Activated T-helper 1 cell treated with anti-CD3 and anti-CD28 coated beads, Interleukin-12 subunit alpha, Interleukin-12 subunit beta, Interleukin-2, Interleukin-4 antibody, amounts not matched to agents 30 ng/mL and 10 ng/mL and 1 ng/mL, durations not matched to agents 14 hours and 24 hours and 36 hours (primary cell): ENCODE results near the gene NT5DC4. TPM values are rescaled to one million over a fixed set of nuclear protein-coding genes. Genes with fewer than 3 reads are reported as not detected.

Experiments
- DNase-seq: peaks from one replicate; pipeline ENCODE4 v3.0.0; 2021; ENCODE audit warnings: low spot score
- H3K27ac Mint-ChIP-seq: one replicate; pipeline ENCODE4 v1.8.0; 2021; ENCODE audit warnings: mild to moderate bottlenecking, mixed read lengths
- H3K27me3 Mint-ChIP-seq: one replicate; pipeline ENCODE4 v1.8.0; 2022; ENCODE audit warnings: mild to moderate bottlenecking, moderate library complexity, mixed read lengths; ENCODE audit not compliant: insufficient read depth
- H3K36me3 Mint-ChIP-seq: one replicate; pipeline ENCODE4 v1.8.0; 2021; ENCODE audit warnings: low read depth, mixed read lengths
- H3K4me1 Mint-ChIP-seq: one replicate; pipeline ENCODE4 v1.8.0; 2021; ENCODE audit warnings: low read depth, mixed read lengths
- H3K4me3 Mint-ChIP-seq: one replicate; pipeline ENCODE4 v1.8.0; 2021; ENCODE audit warnings: mild to moderate bottlenecking, moderate library complexity, mixed read lengths
- H3K9me3 Mint-ChIP-seq: one replicate; pipeline ENCODE4 v1.8.0; 2021; ENCODE audit warnings: mixed read lengths
- intact Hi-C: fragments of 100-400 bp; cut with micrococcal nuclease; formaldehyde crosslinking; loops from one replicate; pipeline ENCODE4 v1.15.1; 2024
- total RNA-seq: library from RNA; stranded (reverse); gene quantifications from 2 replicates; pipeline ENCODE4 v1.2.3, GENCODE V29; 2022

The NT5DC4 gene
- total RNA-seq, 1 donor from 2014 or later = not detected

GRCh38 chr2:112688086-112688880 lies 32.5 kb upstream of the NT5DC4 start:
- no peaks in the 10 kb centered on the region for H3K9me3 Mint-ChIP-seq
- intact Hi-C loops = no loop called here
- no peak for DNase-seq

GRCh38 chr2:112690853-112691401 lies 29.9 kb upstream of the NT5DC4 start:
- no peaks in the 10 kb centered on the region for H3K36me3 Mint-ChIP-seq
- H3K4me1 Mint-ChIP-seq = peaks cover 32% of the 10 kb centered on the region
- no peaks in the 10 kb centered on the region for H3K27me3 Mint-ChIP-seq
- DNase-seq = peak; percentile 53
- intact Hi-C loops = loop anchor here (1.0 kb wide), 3 partner anchors 35 to 91 kb away; no protein-coding TSS in a partner anchor
- H3K9me3 Mint-ChIP-seq = no peaks in the 10 kb centered on the region
- peak overlapping the region; percentile 20 for H3K4me3 Mint-ChIP-seq
- H3K27ac Mint-ChIP-seq = peak overlapping the region; percentile 72

More at GRCh38 chr2:112688086-112688880, 32.5 kb upstream of the NT5DC4 start:
- Mint-ChIP-seq H3K4me3 (no peak overlapping the region), H3K27ac (no peak overlapping the region), H3K27me3 (peaks cover 3% of the 10 kb centered on the region), H3K36me3 (no peaks in the 10 kb centered on the region), H3K4me1 (peaks cover 50% of the 10 kb centered on the region)

GRCh38 chr2:112691881-112692281 lies 28.9 kb upstream of the NT5DC4 start:
- Mint-ChIP-seq H3K27ac (peak overlapping the region; percentile 53), H3K36me3 (no peaks in the 10 kb centered on the region), H3K4me1 (peaks cover 32% of the 10 kb centered on the region), H3K9me3 (no peaks in the 10 kb centered on the region), H3K4me3 (peak overlapping the region; percentile 41), H3K27me3 (no peaks in the 10 kb centered on the region)
- intact Hi-C loops = loop anchor here (1.0 to 2.0 kb wide), 8 partner anchors 8 to 92 kb away; partner anchors contain the start of genes CKAP2L and SLC20A1
- DNase-seq = no peak

DNA sequence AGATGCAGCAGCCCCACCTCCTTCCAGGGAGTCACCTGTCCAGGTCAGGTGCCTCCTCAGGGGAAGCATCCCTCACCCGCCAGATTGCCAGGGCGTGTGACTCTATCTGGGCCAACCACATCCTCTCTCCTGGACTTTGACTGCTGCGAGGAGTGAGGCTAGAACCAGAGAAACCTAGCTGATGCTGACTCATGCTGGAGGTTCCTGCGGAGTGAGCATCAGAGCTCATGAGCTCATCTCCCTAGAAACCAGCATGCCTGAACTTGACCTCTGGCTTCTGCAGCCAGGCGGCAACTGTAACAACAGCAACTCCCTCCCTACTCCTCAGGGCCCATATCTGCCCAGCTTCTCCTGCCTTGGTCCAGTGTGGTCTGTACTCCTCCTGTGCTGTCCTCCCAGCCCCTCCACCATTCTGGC lies 28.3 kb upstream of the NT5DC4 start:
- H3K9me3 Mint-ChIP-seq = no peaks in the 10 kb centered on the region
- no peaks in the 10 kb centered on the region for H3K36me3 Mint-ChIP-seq
- intact Hi-C loops = loop anchor here (1.0 to 2.0 kb wide), 5 partner anchors 8 to 72 kb away; partner anchors contain the start of genes CKAP2L and SLC20A1
- peaks cover 32% of the 10 kb centered on the region for H3K4me1 Mint-ChIP-seq
- H3K27me3 Mint-ChIP-seq = no peaks in the 10 kb centered on the region
- H3K27ac Mint-ChIP-seq = peak overlapping the region; percentile 89
- peak overlapping the region; percentile 47 for H3K4me3 Mint-ChIP-seq
- peak; percentile 73 for DNase-seq

DNA sequence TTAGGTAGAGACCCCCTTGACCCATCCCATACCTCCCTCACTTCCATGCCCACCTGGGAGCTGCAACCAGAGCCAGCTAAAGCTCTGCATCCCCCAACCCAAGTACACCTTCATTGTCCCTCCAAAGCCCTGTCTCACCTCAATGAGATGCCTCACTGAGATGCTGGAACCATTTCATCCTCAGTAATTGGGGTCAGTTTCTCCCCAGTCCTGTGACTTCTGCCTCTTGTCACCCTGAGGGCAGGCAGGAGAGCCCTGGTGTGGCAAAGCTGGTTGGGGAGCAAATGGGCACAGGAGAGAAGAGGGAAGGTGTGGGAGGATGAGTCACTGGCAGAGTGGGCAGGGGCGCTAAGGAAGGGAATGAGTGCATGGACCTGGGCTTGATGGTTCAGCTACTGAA lies 27.9 kb upstream of the NT5DC4 start:
- no peak for DNase-seq
- no peaks in the 10 kb centered on the region for H3K9me3 Mint-ChIP-seq
- no peaks in the 10 kb centered on the region for H3K36me3 Mint-ChIP-seq
- peak overlapping the region; percentile 47 for H3K4me3 Mint-ChIP-seq
- peaks cover 33% of the 10 kb centered on the region for H3K4me1 Mint-ChIP-seq
- H3K27me3 Mint-ChIP-seq = no peaks in the 10 kb centered on the region
- intact Hi-C loops = loop anchor here (1.0 to 2.0 kb wide), 5 partner anchors 7 to 72 kb away; partner anchors contain the start of genes CKAP2L and SLC20A1
- H3K27ac Mint-ChIP-seq = peak overlapping the region; percentile 89

- Mint-ChIP-seq H3K27ac (no peak overlapping the region), H3K4me1 (peaks cover 40% of the 10 kb centered on the region), H3K4me3 (no peak overlapping the region), H3K36me3 (no peaks in the 10 kb centered on the region), H3K27me3 (no peaks in the 10 kb centered on the region), H3K9me3 (no peaks in the 10 kb centered on the region)
- no peak for DNase-seq
- intact Hi-C loops = loop anchor here (2.0 kb wide), 1 partner anchor 71 kb away; the partner anchor contains the start of gene CKAP2L
Measured at GRCh38 chr2:112693596-112693995, 27.2 kb upstream of the NT5DC4 start.

DNA sequence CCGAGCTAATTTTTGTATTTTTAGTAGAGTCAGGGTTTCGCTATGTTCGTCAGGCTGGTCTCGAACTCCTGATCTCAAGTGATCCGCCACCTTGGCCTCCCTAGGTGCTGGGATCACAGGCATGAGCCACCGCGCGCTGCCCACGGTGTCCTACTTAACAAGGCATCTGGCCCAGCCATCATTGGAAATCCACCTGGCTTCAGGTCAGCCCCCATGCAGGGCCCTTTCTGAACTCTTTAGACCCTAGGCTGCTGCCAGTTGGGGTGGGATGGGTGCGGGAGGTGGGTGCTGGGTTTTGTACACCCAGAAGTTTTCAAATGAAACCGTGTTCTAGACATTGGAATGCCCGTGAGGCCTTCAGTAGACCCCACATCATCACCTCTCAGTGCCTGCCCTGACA lies 26.6 kb upstream of the NT5DC4 start:
- Mint-ChIP-seq H3K4me1 (peaks cover 41% of the 10 kb centered on the region), H3K9me3 (no peaks in the 10 kb centered on the region), H3K36me3 (no peaks in the 10 kb centered on the region), H3K27me3 (no peaks in the 10 kb centered on the region), H3K4me3 (no peak overlapping the region), H3K27ac (no peak overlapping the region)
- intact Hi-C loops = no loop called here
- no peak for DNase-seq

DNA sequence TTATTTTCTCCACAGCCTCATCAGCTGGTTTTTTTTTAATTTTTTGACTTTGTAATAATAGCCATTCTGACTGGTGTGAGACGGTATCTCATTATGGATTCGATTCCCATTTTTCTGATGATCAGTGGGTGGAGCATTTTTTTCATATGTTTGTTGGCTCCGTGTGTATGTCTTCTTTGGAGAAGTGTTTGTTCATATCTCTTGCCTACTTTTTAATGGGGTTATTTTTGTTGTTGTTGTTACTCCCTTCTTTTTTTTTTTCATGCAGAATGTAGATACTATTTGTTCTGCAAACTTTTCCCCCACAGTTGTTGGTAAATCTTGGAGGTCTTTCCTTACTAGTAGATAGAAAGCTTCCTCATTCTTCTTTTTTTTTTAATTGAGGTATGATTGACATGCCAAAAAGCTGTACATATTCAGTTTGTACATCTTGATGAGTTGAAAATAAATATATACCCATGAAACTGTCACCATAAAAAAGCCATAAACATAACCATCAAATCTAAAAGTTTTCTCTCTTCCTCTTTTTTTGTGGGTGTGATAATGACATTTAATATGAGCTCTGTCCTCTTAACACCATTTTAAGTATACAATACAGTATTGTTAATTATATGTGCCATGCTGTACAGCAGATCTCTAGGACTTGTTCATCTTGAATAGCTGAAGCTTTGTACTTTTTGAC lies 21.8 kb upstream of the NT5DC4 start:
- Mint-ChIP-seq H3K36me3 (no peaks in the 10 kb centered on the region), H3K9me3 (no peaks in the 10 kb centered on the region), H3K4me1 (peaks cover 31% of the 10 kb centered on the region), H3K27ac (no peak overlapping the region), H3K4me3 (no peak overlapping the region), H3K27me3 (no peaks in the 10 kb centered on the region)
- DNase-seq = no peak
- intact Hi-C loops = no loop called here

DNA sequence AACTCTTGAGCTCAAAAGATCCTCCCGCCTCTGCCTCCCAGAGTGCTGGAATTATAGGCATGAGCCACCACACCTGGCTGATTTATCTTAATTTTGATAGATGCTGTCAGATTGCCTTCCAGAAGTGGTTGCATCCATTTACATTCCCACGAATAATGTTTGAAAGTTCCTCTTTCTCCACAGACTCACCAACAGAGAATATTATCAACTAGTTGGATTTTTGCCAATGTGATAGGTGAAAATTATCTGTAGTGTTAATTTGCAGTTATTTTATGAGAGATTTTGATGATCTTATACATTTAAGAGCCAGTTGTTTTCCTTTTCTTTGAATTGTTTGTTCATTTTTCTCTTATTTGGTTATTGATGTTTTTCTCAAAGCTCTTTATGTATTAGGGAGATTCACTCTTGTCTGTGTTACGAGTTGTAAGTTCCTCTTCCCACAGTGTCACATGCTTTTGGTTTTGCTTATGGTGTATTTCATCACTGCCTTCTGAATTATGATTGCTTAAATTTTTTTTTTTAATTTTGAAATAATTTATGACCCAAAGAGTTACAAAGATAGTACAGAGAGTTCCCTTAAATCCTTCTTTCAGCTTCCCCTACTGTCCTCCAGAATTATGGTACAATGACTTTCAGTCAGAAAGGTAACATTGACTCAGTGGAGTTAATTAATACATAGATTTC lies 20.7 kb upstream of the NT5DC4 start:
- no peak for DNase-seq
- intact Hi-C loops = loop anchor here (1.0 kb wide), 1 partner anchor 8 kb away; no protein-coding TSS in a partner anchor
- H3K27me3 Mint-ChIP-seq = no peaks in the 10 kb centered on the region
- H3K9me3 Mint-ChIP-seq = no peaks in the 10 kb centered on the region
- no peak overlapping the region for H3K27ac Mint-ChIP-seq
- H3K36me3 Mint-ChIP-seq = no peaks in the 10 kb centered on the region
- H3K4me1 Mint-ChIP-seq = peaks cover 37% of the 10 kb centered on the region
- H3K4me3 Mint-ChIP-seq = no peak overlapping the region

DNA sequence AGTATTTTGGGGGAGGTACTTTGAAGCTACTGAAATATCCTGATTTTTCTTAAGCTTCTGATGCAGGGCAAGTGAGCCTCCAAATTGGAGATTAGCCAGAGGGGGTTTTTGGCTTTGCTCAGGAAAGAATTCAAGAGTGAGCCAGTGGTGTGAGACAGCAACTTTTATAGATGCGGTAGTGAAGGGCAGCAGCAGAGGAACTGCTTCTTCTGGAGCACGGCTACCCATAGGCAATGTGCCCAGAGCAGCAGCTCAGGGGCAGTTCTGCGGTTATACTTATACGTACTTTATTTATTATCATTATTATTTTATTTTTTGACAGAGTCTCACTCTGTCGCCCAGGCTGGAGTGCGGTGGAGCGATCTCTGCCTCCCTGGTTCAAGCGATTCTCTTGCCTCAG lies 19.8 kb upstream of the NT5DC4 start:
- DNase-seq = no peak
- H3K4me3 Mint-ChIP-seq = no peak overlapping the region
- H3K27me3 Mint-ChIP-seq = no peaks in the 10 kb centered on the region
- H3K4me1 Mint-ChIP-seq = peaks cover 46% of the 10 kb centered on the region
- H3K9me3 Mint-ChIP-seq = no peaks in the 10 kb centered on the region
- intact Hi-C loops = no loop called here
- no peak overlapping the region for H3K27ac Mint-ChIP-seq
- H3K36me3 Mint-ChIP-seq = peaks cover under 1% of the 10 kb centered on the region

- H3K27ac Mint-ChIP-seq = no peak overlapping the region
- peaks cover 64% of the 10 kb centered on the region for H3K4me1 Mint-ChIP-seq
- peaks cover 4% of the 10 kb centered on the region for H3K36me3 Mint-ChIP-seq
- intact Hi-C loops = no loop called here
- no peak for DNase-seq
- H3K27me3 Mint-ChIP-seq = no peaks in the 10 kb centered on the region
- H3K4me3 Mint-ChIP-seq = no peak overlapping the region
- peaks cover 3% of the 10 kb centered on the region for H3K9me3 Mint-ChIP-seq
Measured at GRCh38 chr2:112703684-112704083, 17.1 kb upstream of the NT5DC4 start.

- Mint-ChIP-seq H3K4me3 (peak overlapping the region; percentile 79), H3K36me3 (peaks cover 4% of the 10 kb centered on the region), H3K4me1 (peaks cover 71% of the 10 kb centered on the region), H3K27ac (peak overlapping the region; percentile 93), H3K9me3 (peaks cover 3% of the 10 kb centered on the region), H3K27me3 (no peaks in the 10 kb centered on the region)
- DNase-seq = no peak
- intact Hi-C loops = no loop called here
Measured at GRCh38 chr2:112705575-112705974, 15.2 kb upstream of the NT5DC4 start.
